ENCODE results near the gene RNASE9.
A peak's percentile ranks its signal among the peaks of the same experiment; 100 is the strongest.

RNASE9 gene

GRCh38 chr14:20610002-20610765 lies 49.3 kb upstream of the RNASE9 start (continued):
- peak; percentile 34; the same call in 1 of the 2 replicates for TF ChIP-seq ZBTB10 (tag by site-specific recombination; IDR thresholded peaks at IDR 0.05)
- TF ChIP-seq ZNF449 (tag by site-specific recombination; IDR thresholded peaks at IDR 0.05), result no peak
- TF ChIP-seq ZSCAN30 (tag by site-specific recombination; IDR thresholded peaks at IDR 0.05), result peak; percentile 92
- TF ChIP-seq ZNF155 (tag by site-specific recombination; IDR thresholded peaks at IDR 0.05), result no peak
- peak; percentile 92 for TF ChIP-seq ZNF580 (tag by site-specific recombination; IDR thresholded peaks at IDR 0.05)
- TF ChIP-seq ZBTB21 (tag by site-specific recombination; IDR thresholded peaks at IDR 0.05), result peak; percentile 44; the same call in 1 of the 2 replicates
- TF ChIP-seq ZNF660 (tag by site-specific recombination; IDR thresholded peaks at IDR 0.05), result peak; percentile 81
- no peak for TF ChIP-seq ZNF132 (tag by site-specific recombination; IDR thresholded peaks at IDR 0.05; ENCODE audit: borderline replicate concordance)
- peak; percentile 54; the same call in 1 of the 2 replicates for TF ChIP-seq KLF7 (tag by site-specific recombination; IDR thresholded peaks at IDR 0.05; ENCODE audit: borderline replicate concordance)
- no peak for TF ChIP-seq ZBTB48 (tag by site-specific recombination; IDR thresholded peaks at IDR 0.05)
- TF ChIP-seq ZNF48 (tag by site-specific recombination; IDR thresholded peaks at IDR 0.05), result no peak
- no peak for TF ChIP-seq ZNF292 (tag by site-specific recombination; IDR thresholded peaks at IDR 0.05; ENCODE audit: borderline replicate concordance, low read depth)
- no peak for TF ChIP-seq ZNF404 (tag by site-specific recombination; IDR thresholded peaks at IDR 0.05)
- 0 out of 2 replicates have a peak, but pooled peaks have one; percentile 3 for TF ChIP-seq ZNF146 (tag by site-specific recombination; IDR thresholded peaks at IDR 0.05)
- TF ChIP-seq ZSCAN5A (tag by site-specific recombination; IDR thresholded peaks at IDR 0.05), result no peak
- TF ChIP-seq ZNF513 (tag by site-specific recombination; IDR thresholded peaks at IDR 0.05), result peak; percentile 42; the same call in 1 of the 2 replicates
- no peak for TF ChIP-seq ZNF433 (tag by site-specific recombination; IDR thresholded peaks at IDR 0.05; ENCODE audit: low read depth)
- no peak for TF ChIP-seq ZNF169 (tag by site-specific recombination; IDR thresholded peaks at IDR 0.05)
- TF ChIP-seq ZNF664 (tag by site-specific recombination; IDR thresholded peaks at IDR 0.05), result no peak
- peak; percentile 73 for TF ChIP-seq ZXDB (tag by site-specific recombination; IDR thresholded peaks at IDR 0.05)
- no peak for TF ChIP-seq ZNF23 (tag by site-specific recombination; IDR thresholded peaks at IDR 0.05; ENCODE audit: borderline replicate concordance)
- no peak for TF ChIP-seq ZNF585B (tag by site-specific recombination; IDR thresholded peaks at IDR 0.05)
- no peak for TF ChIP-seq AEBP2 (tag by site-specific recombination; IDR thresholded peaks at IDR 0.05; ENCODE audit: borderline replicate concordance)
- TF ChIP-seq ZNF692 (tag by site-specific recombination; IDR thresholded peaks at IDR 0.05), result peak; percentile 75
- TF ChIP-seq HOXD13 (CRISPR knock-in tag; IDR thresholded peaks at IDR 0.05; ENCODE audit: borderline replicate concordance), result no peak
- TF ChIP-seq ZNF654 (tag by site-specific recombination; IDR thresholded peaks at IDR 0.05; ENCODE audit: low read depth), result peak; percentile 24; the same call in 1 of the 2 replicates
- no peak for TF ChIP-seq ZNF768 (tag by site-specific recombination; IDR thresholded peaks at IDR 0.05)
- no peak for TF ChIP-seq ZNF423 (tag by site-specific recombination; IDR thresholded peaks at IDR 0.05)

Measured in HEK293 (cell line).